Measurements from ENCODE around the gene MAST2.
A peak's percentile ranks its signal among the peaks of the same experiment; 100 is the strongest.

Gene MAST2

DNA sequence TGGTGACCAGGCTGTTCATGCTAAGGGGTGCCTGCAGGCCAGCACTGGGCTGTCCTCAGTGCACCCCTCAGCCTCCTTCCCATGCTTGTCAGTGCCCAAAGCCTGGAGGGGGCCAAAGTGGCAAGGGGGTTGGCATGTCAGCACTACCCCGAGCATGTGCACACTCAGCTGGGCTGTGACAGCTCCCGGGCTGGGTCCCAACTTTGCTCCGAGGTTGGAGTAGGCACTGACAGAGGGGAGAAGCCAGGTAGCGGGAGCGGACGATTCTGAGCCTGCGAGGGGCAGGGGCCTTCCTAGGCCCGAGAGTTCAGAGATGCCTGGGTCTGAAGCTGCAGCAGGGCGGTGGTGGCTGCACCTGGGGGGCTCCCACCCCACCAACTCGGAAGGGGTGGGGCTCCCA, 119.0 kb downstream of the MAST2 start:
- Histone ChIP-seq H3F3A (ENCODE audit: insufficient read depth, low read length) (no peaks in the 10 kb centered on the region), H3K27ac (ENCODE audit: low read depth, low read length, poor library complexity, severe bottlenecking) (no peak overlapping the region), H3K36me3 (ENCODE audit: insufficient read depth, low read length) (peaks cover 10% of the 10 kb centered on the region), H3K4me2 (ENCODE audit: low read length) (no peak overlapping the region), H3K4me1 (ENCODE audit: insufficient read depth, low read length, severe bottlenecking) (peaks cover 28% of the 10 kb centered on the region), H3K4me3 (ENCODE audit: low read depth, low read length, poor library complexity, severe bottlenecking) (no peak overlapping the region), H2AFZ (ENCODE audit: low read length) (no peak overlapping the region), H3K9me2 (ENCODE audit: low read depth, low read length) (no peaks in the 10 kb centered on the region), H4K20me1 (ENCODE audit: insufficient read depth, low read length) (no peaks in the 10 kb centered on the region), H3K9me3 (ENCODE audit: low read length) (no peaks in the 10 kb centered on the region), H3K27me3 (ENCODE audit: insufficient read depth, low read length) (no peaks in the 10 kb centered on the region), H3K79me2 (ENCODE audit: insufficient read depth, low read length) (no peaks in the 10 kb centered on the region), H3K9ac (ENCODE audit: low read length) (no peak overlapping the region)
- TF ChIP-seq CTCF (IDR thresholded peaks at IDR 0.05; ENCODE audit: low read length) (no peak), EZH2 (IDR thresholded peaks at IDR 0.05; ENCODE audit: borderline replicate concordance, low read length) (no peak)

- TF ChIP-seq CTCF (IDR thresholded peaks at IDR 0.05; ENCODE audit: low read length) (no peak), EZH2 (IDR thresholded peaks at IDR 0.05; ENCODE audit: borderline replicate concordance, low read length) (no peak)
- H4K20me1 ChIP-seq (ENCODE audit: insufficient read depth, low read length): no peaks in the 10 kb centered on the region
- no peaks in the 10 kb centered on the region for H3K9me2 ChIP-seq (ENCODE audit: low read depth, low read length)
- H3K4me2 ChIP-seq (ENCODE audit: low read length): peak overlapping the region; percentile 14; the same call in 1 of the 2 replicates
- H3K36me3 ChIP-seq (ENCODE audit: insufficient read depth, low read length): peaks cover 10% of the 10 kb centered on the region
- no peaks in the 10 kb centered on the region for H3F3A ChIP-seq (ENCODE audit: insufficient read depth, low read length)
- H3K27me3 ChIP-seq (ENCODE audit: insufficient read depth, low read length): no peaks in the 10 kb centered on the region
- H2AFZ ChIP-seq (ENCODE audit: low read length): no peak overlapping the region
- H3K27ac ChIP-seq (ENCODE audit: low read depth, low read length, poor library complexity, severe bottlenecking): no peak overlapping the region
- no peak overlapping the region for H3K9ac ChIP-seq (ENCODE audit: low read length)
- no peaks in the 10 kb centered on the region for H3K79me2 ChIP-seq (ENCODE audit: insufficient read depth, low read length)
- peaks cover 28% of the 10 kb centered on the region for H3K4me1 ChIP-seq (ENCODE audit: insufficient read depth, low read length, severe bottlenecking)
- H3K4me3 ChIP-seq (ENCODE audit: low read depth, low read length, poor library complexity, severe bottlenecking): no peak overlapping the region
- H3K9me3 ChIP-seq (ENCODE audit: low read length): no peaks in the 10 kb centered on the region
Measured at GRCh38 chr1:45922813-45923212, 119.4 kb downstream of the MAST2 start.

DNA sequence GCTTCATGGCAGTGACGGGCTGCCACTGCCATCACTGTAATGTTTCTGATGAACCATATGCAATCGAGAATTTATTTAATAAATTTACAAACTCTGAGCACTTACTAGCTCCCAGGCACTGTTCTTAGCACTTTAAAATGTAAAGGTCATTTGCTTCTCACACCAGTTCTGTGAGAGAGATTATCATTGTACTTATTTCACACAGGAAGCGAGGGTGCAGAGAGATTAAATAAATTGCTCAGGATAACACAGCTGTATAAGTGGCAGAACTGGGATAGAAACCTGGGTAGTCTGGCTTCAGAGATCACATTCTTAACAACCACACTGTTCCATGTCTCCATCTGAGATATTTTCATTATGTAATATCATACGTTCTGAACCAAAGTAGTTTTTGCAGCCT, 119.9 kb downstream of the MAST2 start:
- H3K79me2 ChIP-seq (ENCODE audit: insufficient read depth, low read length): no peaks in the 10 kb centered on the region
- peaks cover 10% of the 10 kb centered on the region for H3K36me3 ChIP-seq (ENCODE audit: insufficient read depth, low read length)
- no peak overlapping the region for H3K27ac ChIP-seq (ENCODE audit: low read depth, low read length, poor library complexity, severe bottlenecking)
- peaks cover 28% of the 10 kb centered on the region for H3K4me1 ChIP-seq (ENCODE audit: insufficient read depth, low read length, severe bottlenecking)
- H3K9me2 ChIP-seq (ENCODE audit: low read depth, low read length): no peaks in the 10 kb centered on the region
- no peaks in the 10 kb centered on the region for H3K27me3 ChIP-seq (ENCODE audit: insufficient read depth, low read length)
- H3F3A ChIP-seq (ENCODE audit: insufficient read depth, low read length): no peaks in the 10 kb centered on the region
- H3K9me3 ChIP-seq (ENCODE audit: low read length): no peaks in the 10 kb centered on the region
- H3K4me3 ChIP-seq (ENCODE audit: low read depth, low read length, poor library complexity, severe bottlenecking): no peak overlapping the region
- no peak overlapping the region for H3K9ac ChIP-seq (ENCODE audit: low read length)
- H2AFZ ChIP-seq (ENCODE audit: low read length): no peak overlapping the region
- H4K20me1 ChIP-seq (ENCODE audit: insufficient read depth, low read length): no peaks in the 10 kb centered on the region
- TF ChIP-seq CTCF (IDR thresholded peaks at IDR 0.05; ENCODE audit: low read length) (no peak), EZH2 (IDR thresholded peaks at IDR 0.05; ENCODE audit: borderline replicate concordance, low read length) (no peak)
- H3K4me2 ChIP-seq (ENCODE audit: low read length): peak overlapping the region; percentile 14; the same call in 1 of the 2 replicates

Measured in OCI-LY1 (cell line).